CD14-positive monocyte (primary cell): ENCODE data around the gene RASGRP3. TPM values are rescaled to one million over a fixed set of nuclear protein-coding genes. Genes with fewer than 3 reads are reported as not detected.

Source experiments
- DNase-seq, 3 donors: peaks; one replicate each; pipeline ENCODE4 v3.0.0-alpha.2; 2011 to 2022
- H2AFZ ChIP-seq: 2 replicates; pipeline ENCODE4 v1.6.0; 2012; ENCODE audit warnings: mild to moderate bottlenecking, low read depth, low read length, inconsistent platforms; ENCODE audit not compliant: insufficient read depth, poor library complexity, severe bottlenecking
- H3K27ac ChIP-seq, 2 donors: 1 replicate in 1 of 2; 2 replicates in 1 of 2; pipeline ENCODE4 v1.5.1; 2012 to 2013; ENCODE audit warnings: low read length in 2 of 2, control low read depth in 1 of 2, inconsistent platforms in 1 of 2, low read depth in 1 of 2, mild to moderate bottlenecking in 1 of 2
- H3K27me3 ChIP-seq, 2 donors: one replicate each; pipeline versions ENCODE4 v1.6.0 to v1.6.1; 2011 to 2013; ENCODE audit warnings: low read length in 2 of 2; ENCODE audit not compliant: control insufficient read depth in 2 of 2, insufficient read depth in 2 of 2
- H3K36me3 ChIP-seq, 2 donors: replicated peaks in 1 of 2; 1 replicate in 1 of 2; 2 replicates in 1 of 2; pipeline versions ENCODE4 v1.5.1 to v1.6.1; 2012 to 2013; ENCODE audit warnings: low read length in 2 of 2, control low read depth in 1 of 2, inconsistent platforms in 1 of 2, mild to moderate bottlenecking in 1 of 2; ENCODE audit not compliant: insufficient read depth in 2 of 2, control insufficient read depth in 1 of 2
- H3K4me1 ChIP-seq, 2 donors: 1 replicate in 1 of 2; 2 replicates in 1 of 2; pipeline versions ENCODE4 v1.5.1 to v1.6.1; 2012 to 2013; ENCODE audit warnings: low read length in 2 of 2, control low read depth in 1 of 2, inconsistent platforms in 1 of 2, mild to moderate bottlenecking in 1 of 2, moderate library complexity in 1 of 2; ENCODE audit not compliant: insufficient read depth in 2 of 2, control insufficient read depth in 1 of 2
- H3K4me2 ChIP-seq: replicated peaks from 2 replicates; pipeline ENCODE3; 2012; ENCODE audit warnings: low read length, moderate library complexity, mild to moderate bottlenecking; ENCODE audit not compliant: poor library complexity, severe bottlenecking; ENCODE audit errors: extremely low read depth
- H3K4me3 ChIP-seq, 3 experiments: fragments of 200-600 bp in 1 of 3; sonication (generic) in 1 of 3; replicated peaks in 1 of 3; 1 replicate in 2 of 3; 2 replicates in 1 of 3; pipeline ENCODE4 v1.5.1; 2011 to 2013; ENCODE audit warnings: low read length in 3 of 3, mild to moderate bottlenecking in 3 of 3, control low read depth in 2 of 3, low read depth in 2 of 3, inconsistent platforms in 1 of 3, moderate library complexity in 1 of 3
- H3K79me2 ChIP-seq: 2 replicates; pipeline ENCODE4 v1.6.0; 2012; ENCODE audit warnings: mild to moderate bottlenecking, control low read depth, inconsistent platforms, low read length, moderate library complexity; ENCODE audit not compliant: insufficient read depth
- H3K9ac ChIP-seq: 2 replicates; pipeline ENCODE4 v1.6.0; 2017; ENCODE audit warnings: low read length, mild to moderate bottlenecking; ENCODE audit not compliant: insufficient read depth, poor library complexity, severe bottlenecking
- H3K9me3 ChIP-seq, 2 donors: replicated peaks in 1 of 2; 1 replicate in 1 of 2; 2 replicates in 1 of 2; pipeline versions ENCODE4 v1.5.1 to v1.6.1; 2012 to 2013; ENCODE audit warnings: low read length in 2 of 2, control low read depth in 1 of 2; ENCODE audit not compliant: control insufficient read depth in 1 of 2, insufficient read depth in 1 of 2
- H4K20me1 ChIP-seq: 2 replicates; pipeline ENCODE4 v1.6.0; 2012; ENCODE audit warnings: mild to moderate bottlenecking, low read length, control low read depth, moderate library complexity; ENCODE audit not compliant: insufficient read depth
- H3K27ac Mint-ChIP-seq, 7 donors: one replicate each; pipeline ENCODE4 v1.8.0; 2020; ENCODE audit warnings: mild to moderate bottlenecking in 7 of 7, mixed read lengths in 7 of 7, moderate library complexity in 6 of 7, inconsistent platforms in 2 of 7
- H3K27me3 Mint-ChIP-seq, 3 donors: one replicate each; pipeline ENCODE4 v1.8.0; 2021 to 2022; ENCODE audit warnings: low read depth in 3 of 3, mild to moderate bottlenecking in 3 of 3, mixed read lengths in 3 of 3, moderate library complexity in 3 of 3, inconsistent platforms in 1 of 3
- H3K36me3 Mint-ChIP-seq, 2 donors: one replicate each; pipeline ENCODE4 v1.8.0; 2020; ENCODE audit warnings: mixed read lengths in 2 of 2, inconsistent platforms in 1 of 2, mild to moderate bottlenecking in 1 of 2
- H3K4me1 Mint-ChIP-seq: one replicate; pipeline ENCODE4 v1.8.0; 2020; ENCODE audit warnings: mild to moderate bottlenecking, mixed read lengths
- H3K4me3 Mint-ChIP-seq, 2 donors: one replicate each; pipeline ENCODE4 v1.8.0; 2020; ENCODE audit warnings: mild to moderate bottlenecking in 2 of 2, mixed read lengths in 2 of 2, moderate library complexity in 1 of 2
- H3K9me3 Mint-ChIP-seq, 7 donors: one replicate each; pipeline ENCODE4 v1.8.0; 2020 to 2022; ENCODE audit warnings: mixed read lengths in 7 of 7, mild to moderate bottlenecking in 6 of 7, moderate library complexity in 6 of 7, inconsistent platforms in 2 of 7
- WGBS: methylation state at CpG from one replicate; pipeline ENCODE4 v1.1.5; 2013; ENCODE audit warnings: missing lambda C conversion rate; ENCODE audit not compliant: insufficient coverage; 5-methylcytosine and 5-hydroxymethylcytosine counted together
- intact Hi-C, 2 donors: fragments of 100-400 bp; cut with micrococcal nuclease; formaldehyde crosslinking; loops; one replicate each; pipeline versions ENCODE4 v1.15.0 to v1.15.1; 2023
- polyA plus RNA-seq, 3 donors: library from polyadenylated mRNA; depleted of rRNA in 1 of 3; unstranded in 2 of 3; stranded (reverse) in 1 of 3; fragments of 300-500 nt in 2 of 3; fragments of >200 nt in 1 of 3; fragmentation: Illumina TruSeq in 2 of 3; gene quantifications; 1 replicate in 2 of 3; 2 replicates in 1 of 3; pipeline ENCODE4 v1.2.3, GENCODE V29; 2012 to 2021
- TF ChIP-seq, protein P1 (sequence below): fragments of 200-600 bp; IDR thresholded peaks from one replicate; pipeline ENCODE4 v1.8.0; 2022; ENCODE audit warnings: antibody characterized with exemption, mild to moderate bottlenecking

Gene RASGRP3
- polyA plus RNA-seq, 3 donors: 0.62 to 0.89 (median 0.84) TPM

DNA sequence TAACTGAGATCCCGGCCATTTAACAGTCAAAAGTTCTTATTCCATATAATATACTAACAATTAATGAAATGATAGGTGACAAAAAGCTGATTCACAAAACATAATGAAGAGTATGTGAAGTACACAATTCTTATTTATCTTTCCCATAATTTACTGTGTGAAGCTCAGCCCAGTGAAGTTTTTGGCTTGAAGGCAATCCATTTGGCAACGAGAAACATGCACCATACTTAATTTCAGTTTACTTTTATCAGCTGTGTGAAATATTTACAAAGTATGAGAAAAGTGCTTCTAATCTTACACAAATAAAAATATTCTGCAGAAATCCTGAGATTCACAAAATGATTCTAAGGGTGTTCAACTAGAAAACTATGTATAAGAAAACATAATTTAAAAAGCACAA, 110.3 kb downstream of the RASGRP3 start:
- Mint-ChIP-seq H3K4me1 (peaks cover 7% of the 10 kb centered on the region), H3K36me3 (peaks cover 59 to 64% of the 10 kb centered on the region in 2 donors), H3K4me3 (no peak overlapping the region), H3K27me3 (no peaks in the 10 kb centered on the region), H3K27ac (no peak overlapping the region), H3K9me3 (no peaks in the 10 kb centered on the region)
- Histone ChIP-seq H3K36me3 (peaks cover 74 to 89% of the 10 kb centered on the region in 2 donors), H4K20me1 (no peaks in the 10 kb centered on the region), H3K79me2 (no peaks in the 10 kb centered on the region), H3K27me3 (no peaks in the 10 kb centered on the region), H3K4me1 (no peaks in the 10 kb centered on the region), H3K4me2 (no peak overlapping the region), H3K27ac (no peak overlapping the region), H3K9ac (no peak overlapping the region), H2AFZ (no peak overlapping the region), H3K9me3 (no peaks in the 10 kb centered on the region), H3K4me3 (no peak overlapping the region)
- TF ChIP-seq, protein P1, sequence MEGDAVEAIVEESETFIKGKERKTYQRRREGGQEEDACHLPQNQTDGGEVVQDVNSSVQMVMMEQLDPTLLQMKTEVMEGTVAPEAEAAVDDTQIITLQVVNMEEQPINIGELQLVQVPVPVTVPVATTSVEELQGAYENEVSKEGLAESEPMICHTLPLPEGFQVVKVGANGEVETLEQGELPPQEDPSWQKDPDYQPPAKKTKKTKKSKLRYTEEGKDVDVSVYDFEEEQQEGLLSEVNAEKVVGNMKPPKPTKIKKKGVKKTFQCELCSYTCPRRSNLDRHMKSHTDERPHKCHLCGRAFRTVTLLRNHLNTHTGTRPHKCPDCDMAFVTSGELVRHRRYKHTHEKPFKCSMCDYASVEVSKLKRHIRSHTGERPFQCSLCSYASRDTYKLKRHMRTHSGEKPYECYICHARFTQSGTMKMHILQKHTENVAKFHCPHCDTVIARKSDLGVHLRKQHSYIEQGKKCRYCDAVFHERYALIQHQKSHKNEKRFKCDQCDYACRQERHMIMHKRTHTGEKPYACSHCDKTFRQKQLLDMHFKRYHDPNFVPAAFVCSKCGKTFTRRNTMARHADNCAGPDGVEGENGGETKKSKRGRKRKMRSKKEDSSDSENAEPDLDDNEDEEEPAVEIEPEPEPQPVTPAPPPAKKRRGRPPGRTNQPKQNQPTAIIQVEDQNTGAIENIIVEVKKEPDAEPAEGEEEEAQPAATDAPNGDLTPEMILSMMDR: no peak
- DNase-seq: no peak
- intact Hi-C loops: loop anchor here in 1 of 2 donors (10.0 kb wide), 1 partner anchor 112 kb away; the partner anchor contains the start of gene RASGRP3
- WGBS: no CpG with 5 or more reads among the region's 2 CpGs

DNA sequence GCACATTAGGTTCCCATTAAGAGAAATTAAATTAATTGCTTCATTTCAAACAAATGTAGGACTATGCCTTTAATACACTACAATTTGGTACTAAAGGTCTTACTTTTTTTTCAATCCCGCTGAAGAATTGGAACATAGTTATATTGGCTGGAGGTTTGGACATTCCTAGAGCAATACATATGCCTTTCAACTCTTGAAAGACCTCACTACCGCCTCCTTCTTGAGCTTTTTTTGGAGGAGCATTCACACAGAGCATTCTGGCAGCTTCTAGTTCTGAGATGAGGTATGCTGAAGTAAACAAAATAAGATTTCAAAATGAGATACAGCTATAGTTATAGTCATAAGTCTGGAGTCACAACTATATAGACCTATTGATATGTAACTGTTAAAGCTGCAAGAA, 111.8 kb downstream of the RASGRP3 start:
- H3K36me3 ChIP-seq: peaks cover 88 to 98% of the 10 kb centered on the region in 2 donors
- H3K9ac ChIP-seq: no peak overlapping the region
- intact Hi-C loops: loop anchor here in 1 of 2 donors (10.0 kb wide), 1 partner anchor 113 kb away; the partner anchor contains the start of gene RASGRP3
- H3K4me1 ChIP-seq: no peaks in the 10 kb centered on the region
- H3K79me2 ChIP-seq: no peaks in the 10 kb centered on the region
- H2AFZ ChIP-seq: no peak overlapping the region
- WGBS: 100% methylated on average over 1 of the region's 2 CpGs
- H3K27ac Mint-ChIP-seq: no peak overlapping the region
- peaks cover 69 to 78% of the 10 kb centered on the region in 2 donors for H3K36me3 Mint-ChIP-seq
- no peak overlapping the region for H3K4me3 Mint-ChIP-seq
- TF ChIP-seq, protein P1: no peak
- no peaks in the 10 kb centered on the region for H3K9me3 Mint-ChIP-seq
- no peak for DNase-seq
- no peaks in the 10 kb centered on the region for H3K27me3 Mint-ChIP-seq
- H3K9me3 ChIP-seq: no peaks in the 10 kb centered on the region
- no peak overlapping the region for H3K4me2 ChIP-seq
- no peaks in the 10 kb centered on the region for H3K4me1 Mint-ChIP-seq
- no peak overlapping the region for H3K27ac ChIP-seq
- H4K20me1 ChIP-seq: no peaks in the 10 kb centered on the region
- H3K27me3 ChIP-seq: no peaks in the 10 kb centered on the region
- no peak overlapping the region for H3K4me3 ChIP-seq
